ENCODE data around the gene CDH19.
"Not testable (repeated sequence)": the region's sequence is repeated elsewhere in the genome, so short reads cannot be mapped to it uniquely, and the experiment has no call there.

CDH19 gene

DNA sequence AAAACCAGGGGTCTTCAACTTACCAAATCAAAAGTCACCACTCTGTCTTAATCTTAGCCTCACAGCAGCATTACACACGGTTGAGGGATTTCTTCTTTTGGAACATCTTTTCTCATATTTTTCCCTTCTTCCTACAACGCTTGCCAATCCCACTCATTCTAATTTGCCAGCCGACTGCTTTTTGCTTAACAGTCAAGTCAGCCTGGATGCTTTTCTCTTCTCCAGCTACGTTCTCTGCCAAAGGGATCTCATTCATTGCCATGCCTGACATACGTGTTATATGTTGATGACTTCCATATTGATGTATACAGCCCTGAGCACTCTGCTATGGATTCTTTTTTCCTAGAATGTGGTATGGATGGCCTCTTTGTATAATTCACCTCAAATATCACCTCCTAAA, 37.3 kb downstream of the CDH19 start:
- no peak for DNase-seq (ENCODE audit: low read depth)

DNA sequence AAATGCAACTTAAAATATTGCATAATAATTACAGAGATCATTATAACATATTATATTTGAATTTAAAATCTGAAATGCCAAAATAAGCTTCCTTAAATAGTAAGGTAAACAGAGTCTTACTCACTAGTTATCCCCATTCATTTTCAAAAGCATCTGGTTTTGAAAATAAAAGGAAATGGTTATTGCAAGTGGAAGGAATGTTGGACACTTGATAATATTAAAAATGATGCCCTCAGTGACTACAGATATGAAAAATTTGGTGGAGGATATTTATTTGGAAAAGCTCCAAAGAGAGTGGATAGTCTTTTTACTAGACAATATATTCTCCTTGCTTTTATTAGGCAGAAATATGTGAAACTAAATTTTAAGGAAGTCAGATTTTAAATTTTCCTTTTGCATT, 39.7 kb downstream of the CDH19 start:
- DNase-seq (ENCODE audit: low read depth): no peak

DNA sequence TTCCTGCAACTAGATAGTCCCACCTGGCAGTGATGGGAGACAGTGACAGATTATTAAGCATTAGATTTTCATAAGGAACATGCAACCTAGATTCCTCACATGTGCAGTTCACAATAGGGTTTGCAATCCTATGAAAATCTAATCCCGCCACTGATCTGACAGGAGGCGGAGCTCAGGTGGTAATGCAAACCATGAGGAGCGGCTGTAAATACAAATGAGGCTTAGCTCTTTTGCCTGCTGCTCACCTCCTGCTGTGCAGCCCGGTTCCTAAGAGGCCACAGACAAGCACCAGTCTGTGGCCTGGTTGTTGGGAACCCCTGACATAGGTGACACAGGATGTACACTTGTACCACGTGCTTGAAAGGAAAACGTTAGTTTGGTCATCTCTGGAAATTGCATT, 41.6 kb downstream of the CDH19 start:
- no peak for DNase-seq (ENCODE audit: low read depth)

DNA sequence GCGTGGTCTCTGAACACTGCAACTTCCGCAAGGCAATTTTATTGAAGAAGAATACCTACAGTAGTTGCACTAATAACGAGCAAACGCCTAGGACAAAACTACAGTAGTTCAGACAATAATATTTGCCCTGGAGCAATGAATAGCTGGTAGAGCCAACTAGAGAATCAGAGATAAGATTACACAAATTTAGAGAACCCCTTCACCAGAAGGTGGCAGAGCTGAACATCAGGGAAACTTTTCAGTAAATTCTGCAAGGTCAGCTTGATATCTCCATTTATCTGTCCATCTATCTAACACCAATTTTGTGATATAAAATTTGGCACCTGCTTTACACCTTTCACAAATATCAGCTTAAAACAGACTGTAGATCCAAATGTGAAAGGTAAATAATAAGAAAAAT, 43.8 kb downstream of the CDH19 start:
- DNase-seq (ENCODE audit: low read depth): no peak

DNA sequence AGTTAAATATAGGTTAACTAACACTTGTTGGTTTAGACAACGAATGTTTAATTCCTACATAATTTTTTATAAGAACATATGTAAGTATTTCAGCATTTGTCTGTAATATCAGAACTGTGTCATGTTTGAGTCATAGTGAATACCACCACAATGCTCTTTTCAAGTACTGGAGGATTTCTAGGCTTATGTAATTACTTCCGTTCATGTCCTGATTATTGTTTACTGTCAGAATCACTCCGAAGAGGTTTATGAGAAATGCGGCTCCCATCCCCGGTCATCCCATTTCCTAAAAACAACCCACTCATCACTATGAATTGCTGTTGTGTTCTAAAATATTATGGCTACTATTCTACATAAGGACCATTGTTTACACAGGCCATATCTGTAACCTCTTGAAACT, 45.1 kb downstream of the CDH19 start:
- DNase-seq (ENCODE audit: low read depth): no peak

DNA sequence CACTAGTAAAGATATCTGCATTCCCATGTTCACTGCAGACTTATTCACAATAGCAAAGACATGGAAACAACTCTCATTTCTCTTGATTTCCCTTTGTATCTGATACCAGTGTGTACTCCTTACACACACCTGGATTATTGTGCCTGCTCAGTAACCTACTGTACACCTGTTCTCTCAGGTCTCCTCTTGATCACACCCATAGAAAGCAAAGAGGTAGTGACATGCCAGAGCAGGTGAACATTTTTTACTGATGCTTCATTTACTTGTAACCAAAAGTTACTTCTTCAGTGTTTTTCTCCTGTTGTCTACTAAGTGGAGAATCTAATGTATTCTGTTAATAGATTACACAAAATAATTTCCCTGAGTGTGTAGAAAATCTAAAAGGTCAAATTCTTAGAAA, 46.8 kb downstream of the CDH19 start:
- DNase-seq (ENCODE audit: low read depth): no peak

DNA sequence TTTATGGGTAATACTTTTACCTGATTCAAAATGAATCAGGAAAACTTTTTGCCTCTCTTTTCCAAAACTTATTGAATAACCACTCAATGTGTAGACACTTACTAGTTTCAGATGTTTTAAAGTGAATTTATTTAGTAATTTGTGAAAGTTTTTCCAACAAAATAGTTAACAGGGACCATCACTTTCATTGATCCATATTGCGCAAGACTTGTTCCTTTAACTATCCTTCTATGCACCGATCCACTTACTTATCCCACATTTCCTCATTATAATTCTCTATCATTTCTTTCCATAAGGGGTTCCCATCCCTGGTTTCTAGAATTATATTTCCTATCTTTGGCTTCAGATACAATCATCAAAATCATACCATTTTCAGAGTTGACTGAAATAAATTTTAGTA, 48.3 kb downstream of the CDH19 start:
- no peak for DNase-seq (ENCODE audit: low read depth)

DNA sequence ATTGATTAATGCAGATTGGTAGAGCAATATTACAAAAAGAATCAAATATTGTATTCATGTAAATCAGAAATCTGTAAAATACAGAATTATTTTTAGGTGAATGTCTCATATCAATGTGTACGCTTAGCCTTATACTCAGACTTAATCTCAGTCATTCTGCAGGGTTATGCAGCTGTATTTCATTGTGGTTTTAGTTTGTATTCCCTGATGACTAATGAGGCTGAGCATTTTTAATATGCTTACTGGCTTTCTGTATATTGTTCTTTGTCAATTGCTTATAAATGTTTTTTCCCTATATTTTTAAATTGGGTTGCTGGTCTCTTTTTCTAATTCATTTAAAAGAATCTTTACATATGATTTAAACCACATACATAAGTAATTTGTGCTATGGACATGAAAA, 50.1 kb downstream of the CDH19 start:
- no peak for DNase-seq (ENCODE audit: low read depth)

DNA sequence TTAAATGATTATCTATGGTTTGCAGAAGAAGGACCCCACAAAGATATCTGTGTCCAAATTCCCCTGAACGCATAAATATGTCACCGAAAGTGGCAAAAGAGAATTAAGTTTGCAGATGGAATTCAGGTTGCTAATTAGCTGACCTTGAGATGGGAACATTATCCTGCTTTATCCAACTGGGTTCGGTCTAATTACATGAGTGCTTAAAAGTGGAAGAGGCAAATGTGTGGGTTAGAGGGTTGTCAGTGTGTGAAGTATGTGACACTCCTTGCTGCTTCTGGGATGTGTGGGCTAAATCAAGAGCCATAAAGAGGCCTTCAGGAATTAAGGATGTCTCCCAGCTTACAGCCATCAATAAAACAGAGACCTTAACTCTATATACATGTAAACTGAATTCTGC, 53.5 kb downstream of the CDH19 start:
- DNase-seq (ENCODE audit: low read depth): no peak

DNA sequence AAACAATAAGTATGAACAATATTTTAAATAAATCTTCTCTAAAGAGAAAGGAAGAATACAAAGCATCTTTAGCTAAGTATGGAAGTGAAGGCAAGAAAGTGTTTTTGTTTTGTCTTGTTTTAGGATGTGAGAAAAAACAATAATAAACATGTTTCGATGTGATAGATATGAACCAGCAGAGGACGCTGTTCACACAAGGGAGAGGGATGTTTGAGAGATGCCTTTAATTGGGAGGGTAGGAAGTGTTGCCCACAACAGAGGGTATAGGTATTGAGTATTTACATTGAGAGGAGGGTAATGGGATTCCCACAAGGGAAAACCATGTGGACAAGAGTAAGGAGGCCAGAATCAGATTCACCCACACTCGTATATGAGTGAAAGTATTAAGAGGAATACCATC, 55.1 kb downstream of the CDH19 start:
- no peak for DNase-seq (ENCODE audit: low read depth)

DNA sequence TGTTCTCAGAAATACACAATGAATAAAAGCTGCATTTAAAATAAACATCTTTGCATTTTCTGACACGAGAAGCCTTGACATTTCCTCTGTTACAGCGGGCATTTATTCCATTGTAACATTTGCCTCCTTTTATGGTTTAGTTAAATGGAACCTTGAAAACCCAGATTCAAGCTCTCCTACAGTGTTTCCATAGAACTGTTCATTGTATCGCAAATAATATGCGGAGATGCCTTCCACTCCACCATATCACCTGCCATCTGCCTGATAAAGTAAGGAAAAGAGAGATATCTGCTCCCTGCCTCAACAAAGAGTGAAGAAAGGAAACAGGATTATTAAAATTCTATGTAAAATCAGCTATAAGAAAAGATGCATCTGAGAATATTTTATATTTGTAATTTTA, 69.8 kb downstream of the CDH19 start:
- DNase-seq (ENCODE audit: low read depth): no peak

DNA sequence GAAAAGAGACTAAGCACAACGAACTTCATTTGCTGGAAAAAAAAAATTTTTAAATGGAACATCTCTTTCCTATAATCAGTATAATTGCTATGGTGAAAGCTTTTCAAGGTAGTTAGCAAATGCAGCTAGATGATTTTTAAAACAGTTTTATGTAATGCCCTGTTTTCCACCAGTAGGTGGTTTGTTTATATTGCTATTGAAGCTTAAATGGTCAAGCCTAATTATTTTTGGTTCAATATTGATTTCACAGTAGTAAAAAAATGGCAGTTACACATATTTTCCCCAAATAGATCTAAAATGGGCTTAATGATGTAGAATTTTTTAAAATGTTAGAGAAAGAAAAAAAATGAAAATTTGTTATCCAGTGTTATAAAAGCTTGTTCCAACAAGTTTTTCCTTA, 70.2 kb downstream of the CDH19 start:
- DNase-seq (ENCODE audit: low read depth): no peak

DNA sequence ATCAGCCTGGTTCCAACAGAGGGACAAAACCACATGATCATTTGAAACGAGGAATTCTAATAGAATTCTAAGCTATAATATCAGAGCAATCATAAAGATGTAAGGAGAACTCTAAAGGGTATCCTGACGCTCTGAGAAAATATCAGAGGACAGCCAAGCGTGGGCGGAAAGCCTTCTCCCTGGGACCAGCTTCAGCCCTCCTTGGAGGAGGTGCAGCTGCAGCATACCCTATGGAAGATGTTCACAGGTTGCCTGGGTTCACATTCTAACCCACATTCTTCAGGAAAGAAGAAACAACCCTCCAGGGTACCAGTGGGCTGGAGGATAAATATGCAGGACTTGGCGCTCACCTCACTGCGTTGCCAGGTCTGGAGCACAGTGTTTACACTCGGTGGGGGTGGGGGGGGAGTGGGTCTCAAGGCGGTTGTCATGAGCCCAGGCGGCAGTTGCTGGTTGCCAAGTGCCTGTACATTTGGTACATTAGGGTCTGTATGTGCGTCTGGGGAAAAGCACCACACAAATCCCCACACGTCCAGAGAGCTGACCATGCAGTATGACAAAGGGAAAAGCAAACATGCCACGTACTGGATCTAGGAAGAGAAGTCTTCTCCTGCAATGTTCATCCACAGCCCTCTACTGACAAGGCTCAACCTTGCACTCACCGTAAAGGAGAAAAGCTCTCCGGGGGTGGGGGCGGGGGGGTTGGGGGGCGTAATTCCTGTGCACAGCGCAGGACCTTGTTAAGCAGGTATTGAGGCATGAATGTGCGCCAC, 80.5 kb downstream of the CDH19 start:
- DNase-seq (ENCODE audit: low read depth): no peak

DNA sequence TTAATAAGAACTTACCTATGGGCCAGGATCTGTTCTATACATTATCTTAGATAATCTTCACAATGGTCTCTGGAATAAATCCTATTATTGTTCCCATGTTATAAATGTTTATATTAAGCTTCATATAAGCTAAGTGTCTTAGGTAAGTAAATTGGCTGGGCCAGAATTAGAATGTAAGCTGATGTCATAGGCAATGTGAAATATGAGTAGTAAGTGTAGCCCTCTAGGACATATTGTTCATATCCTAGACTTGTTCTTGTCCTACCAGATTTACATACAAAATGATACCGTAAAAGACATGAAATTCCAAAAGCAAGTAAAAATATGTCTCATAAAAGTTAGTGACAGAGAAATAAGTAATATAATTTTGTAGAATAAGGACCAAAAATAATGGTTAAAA, 89.9 kb downstream of the CDH19 start:
- DNase-seq (ENCODE audit: low read depth): no peak

DNA sequence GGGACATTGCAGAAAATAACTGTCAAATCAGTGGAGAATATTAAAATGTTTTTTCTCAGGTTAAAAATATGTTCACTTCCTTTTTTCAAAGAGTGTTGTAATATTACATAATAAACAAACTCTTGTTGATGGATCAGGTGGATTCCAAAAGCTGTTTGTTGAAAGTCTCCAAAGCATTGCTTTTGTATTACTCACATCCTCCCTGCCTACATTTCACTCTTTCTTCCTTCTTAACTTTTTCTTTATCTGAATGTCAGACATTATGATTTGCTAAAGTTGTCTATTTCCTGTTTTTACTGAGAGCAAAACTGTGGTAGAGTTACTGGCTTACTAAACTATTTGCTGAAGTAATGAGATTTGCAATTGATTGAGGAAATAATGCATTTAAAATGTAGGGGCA, 92.1 kb downstream of the CDH19 start:
- DNase-seq (ENCODE audit: low read depth): no peak

DNA sequence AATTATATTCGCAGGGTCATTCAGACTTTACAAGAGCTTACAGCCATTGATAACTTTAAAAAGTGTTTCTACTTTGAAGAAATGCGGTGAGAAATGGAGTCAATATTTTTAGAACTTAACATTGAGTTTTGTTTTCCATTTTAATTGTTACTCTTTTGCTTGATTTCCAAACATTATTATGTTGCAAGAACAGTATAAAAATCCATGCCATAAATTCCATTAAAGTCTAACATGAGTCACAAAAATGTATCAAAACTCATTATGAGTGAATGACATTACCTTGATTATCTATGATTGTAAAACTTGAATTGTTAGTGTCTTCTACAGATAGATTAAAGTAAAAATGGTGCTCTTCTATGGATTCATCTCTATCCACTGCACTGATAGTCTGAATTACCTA, 92.6 kb downstream of the CDH19 start:
- DNase-seq (ENCODE audit: low read depth): no peak

DNA sequence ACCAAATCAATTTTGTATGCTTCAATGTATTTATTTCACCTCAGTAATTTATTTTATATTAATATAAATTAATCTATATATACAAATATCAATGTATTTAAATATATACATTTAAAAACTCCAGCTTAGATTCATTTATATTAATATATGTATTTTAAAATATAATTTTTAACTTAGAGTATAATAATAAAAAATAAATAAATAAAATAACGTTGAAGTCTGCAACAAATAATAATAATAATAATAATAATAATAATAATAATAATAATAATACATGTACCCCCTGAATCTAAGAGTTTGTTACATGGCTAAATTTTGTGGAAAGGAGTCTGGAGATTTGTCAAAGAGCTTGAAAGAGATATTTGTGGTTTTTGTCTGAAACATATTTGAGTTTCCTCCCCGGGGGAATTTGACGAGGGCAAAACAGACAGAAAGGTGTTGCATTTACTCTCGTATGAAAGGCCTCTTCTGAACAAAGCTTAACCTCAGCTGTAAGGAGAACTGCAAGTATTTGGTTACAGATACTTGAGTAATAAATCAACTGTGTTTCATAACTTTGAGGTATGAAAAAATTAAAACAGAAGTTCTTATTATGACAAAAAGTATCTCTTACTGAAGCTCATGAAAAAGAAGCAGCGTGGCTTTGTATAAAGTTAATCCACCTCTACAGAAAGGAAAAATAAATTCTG, 93.4 kb downstream of the CDH19 start:
- no peak for DNase-seq (ENCODE audit: low read depth)

DNA sequence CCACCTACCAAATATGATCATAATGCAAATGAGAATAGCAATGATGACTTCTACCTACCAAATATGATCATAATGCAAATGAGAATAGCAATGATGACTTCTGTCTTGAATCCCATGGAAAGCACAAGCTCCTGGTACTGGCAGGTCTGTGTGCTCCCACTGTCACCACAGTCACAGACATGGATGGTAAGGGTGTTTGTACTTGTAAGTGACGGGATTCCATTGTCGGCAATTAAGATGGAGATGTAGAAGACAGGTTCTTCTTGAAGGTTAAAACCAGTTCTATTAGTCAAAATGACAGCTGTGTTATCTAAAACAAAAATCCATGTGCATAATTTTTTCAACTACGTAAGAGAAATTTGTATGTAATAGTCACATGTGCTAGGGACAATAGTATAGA, 95.0 kb downstream of the CDH19 start:
- no peak for DNase-seq (ENCODE audit: low read depth)

DNA sequence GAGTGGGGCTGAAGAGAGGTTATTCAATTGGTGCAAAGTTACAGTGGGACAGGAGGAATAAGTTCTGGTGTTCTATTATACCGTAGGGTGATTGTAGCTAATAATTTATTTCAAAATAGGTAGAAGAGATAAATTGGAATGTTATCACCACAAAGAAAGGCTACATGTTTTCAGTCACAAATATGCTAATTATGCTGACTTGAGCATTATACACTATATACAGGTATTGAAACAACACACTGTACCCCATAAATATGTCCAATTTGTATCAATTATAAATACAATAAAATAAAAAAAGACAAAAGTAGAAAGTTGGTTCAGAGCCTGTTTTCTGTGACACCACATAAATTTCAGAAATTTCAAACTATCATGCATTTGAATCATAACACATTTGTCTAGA, 97.7 kb downstream of the CDH19 start:
- DNase-seq (ENCODE audit: low read depth): no peak

DNA sequence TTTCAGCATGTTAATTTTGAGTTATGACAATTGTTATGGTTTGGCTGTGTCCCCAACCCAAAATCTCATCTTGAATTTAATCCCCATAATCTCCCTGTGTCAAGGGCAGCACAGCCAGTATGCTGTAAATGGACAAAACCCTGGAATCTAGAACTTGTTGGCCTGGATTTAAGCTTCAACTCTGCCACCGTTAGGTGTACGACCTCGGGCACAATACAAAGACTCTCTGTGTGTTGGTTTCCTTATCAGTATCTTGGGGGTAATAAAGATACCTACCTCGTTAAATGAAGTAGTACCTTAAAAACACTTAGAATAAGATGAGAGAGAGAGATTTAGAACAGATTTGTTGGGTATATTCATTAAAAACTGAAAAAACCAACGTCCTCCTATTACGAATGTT, 106.5 kb downstream of the CDH19 start:
- DNase-seq (ENCODE audit: low read depth): no peak

DNA sequence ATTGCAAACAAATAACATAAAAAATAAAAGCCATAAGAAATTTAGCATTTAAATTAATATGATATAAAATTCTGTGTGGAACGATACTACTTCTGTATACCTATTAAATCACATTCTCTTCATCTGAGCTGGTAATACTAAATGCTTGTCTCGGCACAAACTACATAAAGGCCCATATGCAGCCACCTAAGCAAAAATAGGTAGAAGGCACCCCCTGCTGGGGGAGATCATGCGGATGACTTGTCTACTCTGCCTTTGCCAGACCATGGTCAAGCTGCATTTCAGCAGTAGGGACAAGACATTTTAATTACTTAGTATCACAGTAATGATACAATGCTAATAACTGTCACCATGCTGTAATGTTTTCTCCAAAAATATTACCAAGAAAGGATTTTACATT, 108.0 kb downstream of the CDH19 start:
- DNase-seq (ENCODE audit: low read depth): no peak

DNA sequence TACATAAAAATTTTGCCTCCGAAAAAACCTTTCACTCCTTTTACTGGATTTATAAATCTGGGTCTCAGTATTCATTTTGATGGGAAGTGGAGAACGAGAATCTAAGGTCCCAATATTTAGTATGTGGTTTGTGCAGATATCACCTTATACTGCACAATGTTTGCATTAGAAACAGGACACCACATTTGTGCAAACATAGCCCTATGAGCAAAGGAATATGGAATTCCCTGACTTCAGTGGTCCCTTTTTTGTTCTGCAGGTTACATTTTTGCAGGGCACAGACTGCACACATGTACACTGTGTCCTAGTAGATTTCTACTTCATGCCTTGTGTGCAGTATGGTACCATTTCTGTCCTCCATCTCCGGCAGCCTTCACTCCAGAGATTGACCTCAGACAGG, 130.0 kb downstream of the CDH19 start:
- no peak for DNase-seq (ENCODE audit: low read depth)

DNA sequence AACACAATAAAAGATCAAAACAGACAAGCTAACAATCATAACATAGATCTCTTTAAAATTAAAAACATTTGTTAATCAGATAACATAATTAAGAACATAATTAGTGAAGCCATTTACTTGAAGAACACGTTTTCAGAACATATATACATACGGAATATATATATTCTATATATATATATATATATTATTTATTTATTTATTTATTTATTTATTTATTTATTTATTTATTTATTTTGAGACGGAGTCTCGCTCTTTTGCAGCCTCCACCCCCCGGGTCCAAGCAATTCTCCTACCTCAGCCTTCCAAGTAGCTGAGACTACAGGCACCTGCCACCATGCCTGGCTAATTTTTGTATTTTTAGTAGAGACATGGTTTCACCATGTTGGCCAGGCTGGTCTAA, 137.7 kb downstream of the CDH19 start:
- not testable (repeated sequence) for DNase-seq (ENCODE audit: low read depth)

DNA sequence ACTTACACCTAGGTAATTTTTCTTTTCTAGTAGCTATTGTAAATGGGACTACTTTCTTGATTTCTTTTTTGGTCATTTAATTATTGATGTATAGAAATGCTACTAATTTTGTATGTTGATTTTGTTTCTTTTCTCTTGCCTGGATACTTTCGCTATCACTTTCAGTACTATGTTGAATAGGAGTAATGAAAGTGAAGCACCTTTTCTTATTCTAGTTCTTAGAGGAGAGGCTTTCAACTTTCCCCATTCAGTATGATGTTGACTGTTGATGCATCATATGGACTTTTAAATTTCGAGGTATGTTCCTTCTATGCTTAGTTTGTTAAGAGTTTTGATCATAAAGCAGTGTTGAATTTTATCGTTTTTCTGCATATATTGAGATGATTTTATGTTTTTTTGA, 142.5 kb downstream of the CDH19 start:
- DNase-seq (ENCODE audit: low read depth): no peak
